T-helper 2 cell treated with Interferon-gamma antibody and Interleukin-4, amounts not matched to agents 100 ng/mL and 5 ng/mL, for 36 hours (primary cell): Measurements from ENCODE around the gene CA7. TPM values are rescaled to one million over a fixed set of nuclear protein-coding genes. Genes with fewer than 3 reads are reported as not detected.
"Not testable (repeated sequence)": the region's sequence is repeated elsewhere in the genome, so short reads cannot be mapped to it uniquely, and the experiment has no call there.

Source experiments
- intact Hi-C: fragments of 100-400 bp; cut with micrococcal nuclease; formaldehyde crosslinking; loops from one replicate; pipeline ENCODE4 v1.15.1; 2023
- total RNA-seq: library from RNA; stranded (reverse); gene quantifications from 2 replicates; pipeline ENCODE4 v1.2.3, GENCODE V29; 2022

Gene CA7
- total RNA-seq, 1 donor from 2014 or later = 0.20 TPM

DNA sequence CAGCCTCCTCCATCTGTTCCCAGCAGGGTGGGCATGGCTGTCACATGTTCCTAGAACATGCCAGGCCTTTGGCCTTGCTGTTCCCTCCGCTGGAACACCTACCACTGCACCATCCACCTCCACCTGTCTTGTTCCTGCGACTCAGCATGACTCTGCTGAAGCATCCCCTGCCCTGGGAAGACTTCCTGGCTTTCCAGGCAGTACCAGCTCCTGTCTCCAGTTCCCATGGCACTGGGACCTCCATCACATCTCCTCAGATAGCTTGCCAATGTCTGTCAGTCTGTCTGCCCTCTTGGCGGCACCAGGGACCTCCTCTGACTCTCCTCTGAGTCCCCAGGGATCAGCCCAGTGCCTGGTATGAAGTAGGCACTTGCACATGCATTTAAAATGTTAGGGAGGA is 51.8 kb downstream of the CA7 start:
- intact Hi-C loops = loop anchor here (1.0 to 2.0 kb wide), 2 partner anchors 39 to 50 kb away; partner anchors contain the start of genes CES2 and CIAO2B

DNA sequence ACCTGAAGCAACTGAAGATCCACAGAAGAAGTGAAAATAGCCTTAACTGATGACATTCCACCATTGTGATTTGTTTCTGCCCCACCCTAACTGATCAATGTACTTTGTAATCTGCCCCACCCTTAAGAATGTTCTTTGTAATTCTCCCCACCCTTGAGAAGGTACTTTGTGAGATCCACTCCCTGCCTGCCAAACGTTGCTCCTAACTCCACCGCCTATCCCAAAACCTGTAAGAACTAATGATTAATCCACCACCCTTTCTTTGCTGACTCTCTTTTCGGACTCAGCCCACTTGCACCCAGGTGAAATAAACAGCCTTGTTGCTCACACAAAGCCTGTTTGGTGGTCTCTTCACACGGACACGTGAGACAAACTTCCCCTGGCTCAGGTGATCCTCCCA is 52.5 kb downstream of the CA7 start:
- intact Hi-C loops = not testable (repeated sequence)

DNA sequence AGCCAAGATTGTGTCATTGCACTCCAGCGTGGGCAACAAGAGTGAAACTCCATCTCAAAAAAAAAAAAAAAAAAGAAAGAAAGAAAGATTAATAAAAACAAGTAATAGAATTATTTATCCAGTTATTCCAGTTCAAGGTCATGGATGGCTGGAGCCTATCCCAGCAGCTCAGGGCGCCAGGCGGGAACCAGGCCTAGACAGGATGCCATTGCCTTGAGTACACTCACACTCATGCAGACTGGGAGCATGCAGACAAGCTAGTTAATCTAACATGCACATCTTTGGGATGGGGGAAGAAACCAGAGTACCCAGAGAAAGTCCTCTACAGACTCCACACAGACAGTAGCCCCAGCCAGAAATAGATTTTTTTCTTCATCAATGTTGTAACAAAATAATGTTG is 54.0 kb downstream of the CA7 start:
- intact Hi-C loops = no loop called here

DNA sequence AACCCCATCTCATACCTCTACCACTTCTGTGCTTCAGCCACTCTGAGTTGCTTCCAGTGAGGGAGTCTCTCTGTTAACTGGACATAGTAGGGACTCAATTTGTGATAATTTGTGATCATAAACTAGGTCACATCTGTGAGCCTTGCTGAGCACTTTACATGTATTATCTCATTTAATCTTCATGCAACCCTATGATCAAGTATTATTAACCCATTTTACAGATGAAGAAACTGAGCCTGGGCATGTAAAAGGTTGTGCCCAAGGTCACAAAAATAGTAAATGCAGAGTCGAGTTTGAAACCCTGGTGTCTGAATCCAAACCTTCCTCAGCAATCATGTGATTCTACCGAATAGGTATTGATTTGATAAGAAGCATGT is 54.7 kb downstream of the CA7 start:
- intact Hi-C loops = no loop called here

DNA sequence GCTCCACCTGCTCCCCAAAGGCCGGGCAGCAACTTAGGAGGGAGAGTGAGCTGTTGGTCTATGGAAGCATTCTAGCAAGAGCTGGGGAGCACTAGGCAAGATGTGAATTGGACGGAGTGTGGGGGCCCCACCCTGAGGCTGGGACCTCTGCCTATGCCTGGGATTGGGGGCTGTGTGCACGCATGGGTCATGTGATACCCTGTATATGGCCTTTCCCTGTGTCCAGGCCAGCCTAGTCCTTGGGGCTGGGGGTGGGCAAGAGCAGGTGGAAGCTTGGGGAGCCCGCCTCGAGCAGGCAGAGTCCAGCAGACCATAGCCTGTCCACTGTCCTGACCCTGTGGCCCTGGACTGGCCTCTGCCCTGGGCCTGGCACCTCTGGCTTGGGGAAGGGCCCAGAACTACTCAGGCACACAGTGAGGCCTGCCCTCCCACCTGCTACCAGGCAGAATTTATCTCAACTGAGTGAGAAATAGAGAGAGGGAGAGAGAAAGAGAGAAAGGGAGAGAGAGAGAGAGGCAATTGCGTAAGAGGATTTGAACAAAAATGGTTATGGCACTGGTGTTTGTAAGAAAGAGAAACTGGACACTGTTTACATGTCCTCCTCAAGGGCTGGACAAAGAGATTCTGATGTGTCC is 55.2 kb downstream of the CA7 start:
- intact Hi-C loops = no loop called here

DNA sequence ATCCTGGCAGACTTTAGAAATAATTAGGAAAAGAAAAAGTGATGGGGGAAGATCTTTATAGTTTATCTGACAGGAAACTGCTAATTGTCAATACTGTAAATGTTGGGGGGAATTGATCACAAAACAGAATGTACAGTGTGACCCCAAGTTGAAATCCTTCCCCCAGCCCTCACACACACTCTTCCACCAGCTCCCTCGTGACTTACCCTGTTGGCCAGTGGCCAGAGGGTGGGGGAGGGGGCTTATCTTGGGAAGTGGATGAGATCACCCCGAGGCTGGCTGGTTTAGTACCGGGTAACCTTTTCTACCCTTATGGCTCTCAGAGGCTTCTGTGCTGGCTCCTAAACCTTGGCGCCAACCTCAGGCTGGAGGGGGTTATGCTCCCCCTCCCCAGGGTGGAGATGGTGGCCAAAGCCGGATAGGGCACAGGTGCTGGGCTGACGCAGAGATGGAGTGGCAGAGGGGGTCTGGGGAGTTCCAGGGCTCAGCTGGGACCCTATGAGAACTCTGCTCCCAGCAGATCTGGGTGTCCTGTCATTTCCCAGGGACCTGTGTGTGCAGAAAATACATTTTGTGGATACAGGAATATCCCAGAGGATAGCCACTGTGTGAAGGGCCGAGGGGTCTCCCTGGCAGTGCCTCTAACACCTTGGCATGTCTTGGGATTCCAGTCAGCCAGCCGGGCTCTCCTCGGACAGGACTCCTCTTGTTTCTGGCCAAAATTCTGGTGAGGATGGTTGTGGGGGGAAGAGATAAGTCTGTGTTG is 55.9 kb downstream of the CA7 start:
- intact Hi-C loops = no loop called here

DNA sequence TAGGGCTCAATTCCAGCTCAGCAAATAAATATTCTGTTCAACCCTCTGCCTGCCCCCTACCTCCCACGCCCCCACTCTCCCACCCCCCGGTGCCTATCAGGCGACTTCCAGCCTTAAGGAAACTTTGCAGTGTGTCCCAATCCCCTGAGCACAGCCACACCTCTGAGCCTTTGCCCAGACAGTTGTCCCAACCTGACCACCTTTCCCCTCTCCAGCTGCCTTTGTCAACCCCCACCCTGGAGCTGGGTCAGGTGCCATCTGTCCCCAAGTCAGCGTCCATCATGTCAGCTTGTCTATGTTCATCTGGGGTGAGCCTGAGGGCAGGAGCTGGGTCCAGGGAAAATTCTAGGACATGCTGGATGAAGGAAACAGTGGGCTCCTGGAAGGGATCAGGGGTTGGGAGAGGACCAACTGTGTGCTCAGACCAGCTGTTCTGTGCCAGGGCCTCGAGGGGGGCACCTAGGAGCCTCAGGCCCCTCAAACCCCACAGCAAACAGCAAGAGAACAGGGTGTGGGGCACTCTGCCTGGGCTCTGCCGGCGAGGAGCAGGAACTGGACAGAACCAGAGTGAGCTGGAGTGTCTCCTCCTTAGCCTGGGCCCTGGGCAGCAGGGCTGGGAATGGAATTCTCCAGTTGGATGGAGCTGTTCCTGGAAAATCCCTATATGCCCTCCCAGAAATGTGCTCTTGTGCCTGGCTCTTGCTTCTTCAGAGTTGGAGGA is 56.7 kb downstream of the CA7 start:
- intact Hi-C loops = no loop called here

DNA sequence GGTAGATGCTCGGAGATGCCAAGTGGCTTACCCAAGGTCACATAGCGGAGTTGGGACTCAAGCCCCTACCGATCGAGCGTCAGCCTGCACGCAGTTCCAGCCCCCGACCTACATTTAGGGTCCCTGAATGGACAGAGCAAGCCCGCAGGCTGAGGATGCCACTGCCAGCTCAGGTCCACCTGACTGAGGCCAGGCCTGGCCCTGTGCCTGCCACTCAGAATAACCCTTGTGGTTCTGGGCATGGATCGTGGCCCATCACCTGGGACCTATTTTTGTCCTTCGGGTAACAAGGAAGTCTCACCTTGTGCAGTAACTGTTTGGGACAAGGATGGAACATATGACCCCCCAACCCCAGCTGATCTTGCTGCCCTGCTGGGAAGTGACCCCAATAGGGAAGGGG is 57.4 kb downstream of the CA7 start:
- intact Hi-C loops = no loop called here

DNA sequence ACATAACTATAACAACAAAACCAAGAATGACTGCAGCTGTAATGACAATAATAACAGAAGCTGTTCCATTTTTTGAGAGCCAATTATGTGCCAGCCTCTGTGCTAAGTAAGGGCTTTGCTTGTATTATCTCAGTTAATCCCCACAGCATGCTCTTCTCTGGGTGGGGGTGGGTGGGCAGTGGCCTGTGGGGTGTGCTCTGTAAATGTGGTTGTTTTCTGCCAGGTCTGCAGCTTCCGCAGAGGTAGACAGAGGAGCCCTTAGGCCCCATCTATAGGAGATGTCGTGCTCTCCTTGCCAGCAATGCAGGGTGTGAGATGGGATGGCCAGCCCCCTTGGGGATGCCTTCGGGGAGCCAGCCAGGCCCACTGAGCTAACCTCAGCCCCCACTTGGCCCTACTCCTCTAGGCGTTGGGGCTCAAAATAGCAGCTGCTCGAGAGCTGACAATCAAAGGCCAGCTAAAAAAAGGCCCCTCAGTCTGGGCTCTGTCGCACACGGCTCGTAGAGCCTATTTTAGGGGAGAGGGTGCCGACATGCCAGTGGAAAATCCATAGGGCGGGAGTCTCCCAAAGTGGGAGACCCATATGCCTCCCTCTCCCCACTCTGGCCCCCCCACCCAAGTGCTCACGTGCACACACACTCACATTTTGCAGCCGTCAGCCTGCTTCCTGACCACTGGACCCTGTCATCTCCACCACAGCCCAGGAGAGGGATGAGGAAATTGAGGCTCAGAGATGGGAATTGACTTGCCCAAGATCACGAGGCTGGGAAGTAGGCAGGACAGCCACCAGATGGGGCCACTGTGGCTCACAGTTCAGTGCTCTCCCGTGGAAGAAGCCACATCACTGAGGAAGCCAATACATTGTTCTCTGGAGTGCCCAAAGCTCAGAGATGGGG is 58.7 kb downstream of the CA7 start:
- intact Hi-C loops = no loop called here

Other genes with a start within 250 kb of the CA7 start
- 114 and 115 TPM in 2 replicates for gene CMTM3, start 239.7 kb upstream of the CA7 start, total RNA-seq
- gene CMTM4, start 147.7 kb upstream of the CA7 start, total RNA-seq = 0.80 and 1.0 TPM in 2 replicates
- 66.7 and 72.2 TPM in 2 replicates for gene DYNC1LI2, start 92.8 kb upstream of the CA7 start, total RNA-seq
- 0.11 and 0.25 TPM in 2 replicates for gene TERB1, start 42.8 kb upstream of the CA7 start, total RNA-seq
- 83.1 and 85.6 TPM in 2 replicates for gene NAE1, start 13.4 kb upstream of the CA7 start, total RNA-seq
- 20.1 and 25.0 TPM in 2 replicates for gene PDP2, start 36.1 kb downstream of the CA7 start, total RNA-seq
- gene CDH16, start 74.5 kb downstream of the CA7 start, total RNA-seq = not detected in 2 replicates
- gene RRAD, start 81.1 kb downstream of the CA7 start, total RNA-seq = 0.66 and 1.2 TPM in 2 replicates
- gene CIAO2B, start 90.0 kb downstream of the CA7 start, total RNA-seq = 110 and 113 TPM in 2 replicates
- gene CES2, start 91.1 kb downstream of the CA7 start, total RNA-seq = 35.6 and 38.3 TPM in 2 replicates
- gene CES3, start 116.9 kb downstream of the CA7 start, total RNA-seq = 7.9 and 10.9 TPM in 2 replicates
- gene CES4A, start 144.2 kb downstream of the CA7 start, total RNA-seq = 39.6 and 42.2 TPM in 2 replicates
- gene CBFB, start 184.7 kb downstream of the CA7 start, total RNA-seq = 235 and 240 TPM in 2 replicates